ENCODE measurements around the gene SLFN12L. TPM values are rescaled to one million over a fixed set of nuclear protein-coding genes. Genes with fewer than 3 reads are reported as not detected.

SLFN12L gene
- total RNA-seq, 3 donors from 2014 or later, result 2.9 to 3.5 (median 3.3) TPM

DNA sequence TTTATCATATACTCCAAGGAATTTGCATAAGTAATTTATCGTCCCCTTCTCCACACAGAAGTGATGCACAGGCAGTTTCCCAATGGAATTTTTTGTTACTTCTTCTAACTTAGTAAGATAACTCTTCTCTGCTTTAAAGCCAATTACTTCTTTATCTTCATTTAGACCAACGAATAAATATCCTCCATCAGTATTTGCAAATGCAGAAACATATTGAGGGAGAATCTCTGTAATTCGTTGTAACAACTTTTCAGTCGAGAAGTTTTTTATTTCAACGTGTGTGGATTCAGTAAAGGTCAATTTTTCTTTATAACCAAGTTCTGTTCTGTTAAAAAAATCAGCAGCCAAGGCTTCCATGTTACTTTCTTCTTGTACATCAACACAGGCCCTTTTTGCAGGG is 58.2 kb downstream of the SLFN12L start:
- H3K27ac ChIP-seq, result no peak overlapping the region
- no peaks in the 10 kb centered on the region for H3K36me3 ChIP-seq
- peaks cover 0 to 4% of the 10 kb centered on the region in 2 donors for H3K9me3 ChIP-seq
- H3K4me3 ChIP-seq, result no peak overlapping the region
- intact Hi-C loops (cut with DNase I; ENCODE audit: low total_unique reads), result no loop called here
- no peak for TF ChIP-seq POLR2AphosphoS5 (IDR thresholded peaks at IDR 0.05)
- TF ChIP-seq POLR2A (IDR thresholded peaks at IDR 0.05), result no peak
- TF ChIP-seq, protein P1, sequence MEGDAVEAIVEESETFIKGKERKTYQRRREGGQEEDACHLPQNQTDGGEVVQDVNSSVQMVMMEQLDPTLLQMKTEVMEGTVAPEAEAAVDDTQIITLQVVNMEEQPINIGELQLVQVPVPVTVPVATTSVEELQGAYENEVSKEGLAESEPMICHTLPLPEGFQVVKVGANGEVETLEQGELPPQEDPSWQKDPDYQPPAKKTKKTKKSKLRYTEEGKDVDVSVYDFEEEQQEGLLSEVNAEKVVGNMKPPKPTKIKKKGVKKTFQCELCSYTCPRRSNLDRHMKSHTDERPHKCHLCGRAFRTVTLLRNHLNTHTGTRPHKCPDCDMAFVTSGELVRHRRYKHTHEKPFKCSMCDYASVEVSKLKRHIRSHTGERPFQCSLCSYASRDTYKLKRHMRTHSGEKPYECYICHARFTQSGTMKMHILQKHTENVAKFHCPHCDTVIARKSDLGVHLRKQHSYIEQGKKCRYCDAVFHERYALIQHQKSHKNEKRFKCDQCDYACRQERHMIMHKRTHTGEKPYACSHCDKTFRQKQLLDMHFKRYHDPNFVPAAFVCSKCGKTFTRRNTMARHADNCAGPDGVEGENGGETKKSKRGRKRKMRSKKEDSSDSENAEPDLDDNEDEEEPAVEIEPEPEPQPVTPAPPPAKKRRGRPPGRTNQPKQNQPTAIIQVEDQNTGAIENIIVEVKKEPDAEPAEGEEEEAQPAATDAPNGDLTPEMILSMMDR (IDR thresholded peaks at IDR 0.05), result no peak
- no peak for DNase-seq (ENCODE audit: low spot score in 2 of 2)
- H3K4me1 ChIP-seq, result no peaks in the 10 kb centered on the region
- no peaks in the 10 kb centered on the region for H3K27me3 ChIP-seq

DNA sequence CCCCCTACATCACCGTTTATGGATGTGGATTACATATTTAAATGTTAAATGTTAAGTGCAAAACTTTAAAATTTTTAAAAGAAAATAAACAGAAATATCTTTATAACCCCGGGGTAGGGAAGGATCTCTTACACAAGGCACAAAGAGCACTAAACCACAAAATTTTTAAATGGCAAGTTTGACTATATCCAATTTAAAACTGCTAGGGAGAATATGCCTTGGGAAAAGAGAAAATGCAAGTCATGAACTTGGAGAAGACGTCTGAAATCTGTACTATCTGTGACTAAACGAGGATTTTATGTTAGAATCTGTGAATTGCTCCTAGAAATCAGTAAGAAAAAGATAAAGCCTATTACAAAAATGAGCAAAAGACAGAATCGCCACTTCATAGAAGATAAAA is 60.2 kb downstream of the SLFN12L start:
- no peak overlapping the region for H3K4me3 ChIP-seq
- no peaks in the 10 kb centered on the region for H3K27me3 ChIP-seq
- H3K4me1 ChIP-seq, result no peaks in the 10 kb centered on the region
- TF ChIP-seq POLR2A (IDR thresholded peaks at IDR 0.05) (no peak), POLR2AphosphoS5 (IDR thresholded peaks at IDR 0.05) (no peak)
- TF ChIP-seq, protein P1 (IDR thresholded peaks at IDR 0.05), result no peak
- H3K9me3 ChIP-seq, result no peaks in the 10 kb centered on the region
- H3K36me3 ChIP-seq, result no peaks in the 10 kb centered on the region
- intact Hi-C loops (cut with DNase I; ENCODE audit: low total_unique reads), result loop anchor here (2.0 kb wide), 1 partner anchor 180 kb away; no protein-coding TSS in a partner anchor
- no peak overlapping the region for H3K27ac ChIP-seq
- no peak for DNase-seq (ENCODE audit: low spot score in 2 of 2)

DNA sequence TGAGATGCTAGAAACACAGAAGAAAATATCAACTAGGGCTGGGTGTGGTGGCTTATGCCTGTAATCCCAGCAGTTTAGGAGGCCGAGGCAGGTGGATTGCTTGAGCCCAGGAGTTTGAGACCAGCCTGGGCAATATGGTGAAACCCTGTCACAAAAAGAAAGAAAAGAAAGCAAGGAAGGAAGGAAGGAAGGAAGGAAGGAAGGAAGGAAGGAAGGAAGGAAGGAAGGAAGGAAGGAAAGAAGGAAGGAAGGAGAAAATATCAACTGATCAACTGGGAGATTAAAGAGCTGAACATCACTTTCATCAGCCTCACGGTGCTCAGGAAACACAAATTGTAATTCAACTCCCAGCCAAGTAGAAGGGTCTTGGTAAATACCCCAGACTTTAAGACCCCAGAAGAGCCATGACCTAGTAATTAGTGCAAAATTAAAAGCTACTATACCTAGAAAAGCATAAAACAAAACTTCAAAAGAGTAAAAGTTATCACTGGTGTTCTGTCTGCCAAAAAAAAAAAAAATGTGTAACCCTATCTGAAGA is 61.1 kb downstream of the SLFN12L start:
- Histone ChIP-seq H3K36me3 (no peaks in the 10 kb centered on the region), H3K27ac (no peak overlapping the region), H3K4me1 (no peaks in the 10 kb centered on the region), H3K9me3 (no peaks in the 10 kb centered on the region), H3K27me3 (no peaks in the 10 kb centered on the region), H3K4me3 (no peak overlapping the region)
- no peak for DNase-seq (ENCODE audit: low spot score in 2 of 2)
- intact Hi-C loops (cut with DNase I; ENCODE audit: low total_unique reads), result loop anchor here (2.0 kb wide), 1 partner anchor 180 kb away; no protein-coding TSS in a partner anchor
- TF ChIP-seq POLR2A (IDR thresholded peaks at IDR 0.05), result no peak
- TF ChIP-seq, protein P1 (IDR thresholded peaks at IDR 0.05), result no peak
- TF ChIP-seq POLR2AphosphoS5 (IDR thresholded peaks at IDR 0.05), result no peak

DNA sequence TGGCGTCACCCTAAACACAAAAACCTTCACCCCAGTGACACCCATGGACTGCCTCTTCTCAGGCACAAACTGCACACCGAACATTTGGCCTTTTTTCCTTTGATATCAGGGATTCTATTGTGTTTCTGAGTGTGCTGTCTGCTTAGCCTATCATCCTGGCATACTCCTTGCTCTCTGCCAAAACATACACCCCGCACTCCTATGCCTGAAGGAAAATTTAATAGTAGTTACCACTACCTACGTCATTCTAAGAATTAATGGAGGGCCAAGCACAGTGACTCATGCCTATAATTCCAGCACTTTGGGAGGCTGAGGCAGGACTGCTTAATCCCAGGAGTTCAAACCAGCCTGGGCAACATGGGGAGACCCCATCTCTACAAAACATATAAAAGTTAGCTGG is 69.0 kb downstream of the SLFN12L start:
- TF ChIP-seq POLR2A (IDR thresholded peaks at IDR 0.05) (no peak), POLR2AphosphoS5 (IDR thresholded peaks at IDR 0.05) (no peak)
- TF ChIP-seq, protein P1 (IDR thresholded peaks at IDR 0.05), result no peak
- intact Hi-C loops (cut with DNase I; ENCODE audit: low total_unique reads), result no loop called here
- Histone ChIP-seq H3K4me1 (no peaks in the 10 kb centered on the region), H3K9me3 (no peaks in the 10 kb centered on the region), H3K27me3 (no peaks in the 10 kb centered on the region), H3K27ac (no peak overlapping the region), H3K36me3 (no peaks in the 10 kb centered on the region), H3K4me3 (no peak overlapping the region)
- DNase-seq (ENCODE audit: low spot score in 2 of 2), result no peak

DNA sequence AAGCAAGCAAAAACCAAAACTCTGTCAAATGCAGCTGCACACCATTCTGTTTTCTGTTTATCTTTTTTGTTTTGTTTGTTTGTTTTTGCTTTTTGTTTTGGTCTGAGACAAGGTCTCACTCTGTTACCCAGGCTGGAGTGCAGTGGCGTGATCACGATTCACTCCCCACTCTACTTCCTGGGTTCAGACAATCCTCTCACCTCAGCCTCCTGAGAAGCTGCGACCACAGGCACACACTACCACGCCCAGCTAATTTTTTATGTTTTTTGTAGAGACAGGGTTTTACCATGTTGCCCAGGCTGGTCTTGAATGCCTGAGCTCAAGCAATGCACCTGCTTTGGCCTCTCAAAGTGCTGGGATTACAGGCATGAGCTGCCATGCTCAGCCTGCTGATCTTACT is 69.7 kb downstream of the SLFN12L start:
- H3K27me3 ChIP-seq, result no peaks in the 10 kb centered on the region
- no peak overlapping the region for H3K4me3 ChIP-seq
- H3K9me3 ChIP-seq, result no peaks in the 10 kb centered on the region
- no peak for TF ChIP-seq POLR2AphosphoS5 (IDR thresholded peaks at IDR 0.05)
- no peak for TF ChIP-seq POLR2A (IDR thresholded peaks at IDR 0.05)
- TF ChIP-seq, protein P1 (IDR thresholded peaks at IDR 0.05), result no peak
- no peaks in the 10 kb centered on the region for H3K4me1 ChIP-seq
- H3K27ac ChIP-seq, result no peak overlapping the region
- DNase-seq (ENCODE audit: low spot score in 2 of 2), result no peak
- H3K36me3 ChIP-seq, result no peaks in the 10 kb centered on the region
- intact Hi-C loops (cut with DNase I; ENCODE audit: low total_unique reads), result no loop called here

Measured in breast epithelium (tissue), 4 donors.